LHCN-M2 (cell line): ENCODE data around the gene VCP. TPM values are rescaled to one million over a fixed set of nuclear protein-coding genes. Genes with fewer than 3 reads are reported as not detected.

Experiments used
- DNase-seq: peaks from one replicate; pipeline ENCODE4 v3.0.0-alpha.2; 2012; ENCODE audit warnings: low read depth
- polyA plus RNA-seq: library from polyadenylated mRNA; unstranded; fragments of >200 nt; gene quantifications from one replicate; pipeline ENCODE4 v1.2.1, GENCODE V29; 2012; ENCODE audit warnings: missing spikeins
- total RNA-seq: library from RNA; depleted of rRNA; stranded (reverse); fragments of >200 nt; gene quantifications from 2 replicates; pipeline ENCODE4 v1.2.3, GENCODE V29; 2014; rRNA removed

VCP gene
- total RNA-seq = 294 and 327 TPM in 2 replicates
- 340 TPM for polyA plus RNA-seq

- peak; percentile 99 for DNase-seq
Observed at GRCh38 chr9:35072461-35073278, at the start of gene VCP. Gene VCP, minus strand, starts transcription at chr9:35072625. Its CDS starts 272 bp downstream, at chr9:35072353.

GRCh38 chr9:35116898-35117551 is 44.6 kb upstream of the VCP start:
- DNase-seq = peak; percentile 92

- no peak for DNase-seq
Observed at GRCh38 chr9:35116539-35116897, 44.1 kb upstream of the VCP start.

GRCh38 chr9:35115680-35116538 is 43.5 kb upstream of the VCP start, which contains the start of gene ATOSB:
Gene ATOSB, minus strand, starts transcription at chr9:35115862. Its CDS starts 7,588 bp downstream, at chr9:35108274.
- peak; percentile 95 for DNase-seq

- peak; percentile 58 for DNase-seq
Observed at GRCh38 chr9:35114840-35115628, 42.6 kb upstream of the VCP start.

- peak; percentile 95 for DNase-seq
Observed at GRCh38 chr9:35114113-35114839, 41.9 kb upstream of the VCP start.

- peak; percentile 71 for DNase-seq
Observed at GRCh38 chr9:35112257-35113020, 40.0 kb upstream of the VCP start.

- peak; percentile 98 for DNase-seq
Observed at GRCh38 chr9:35111001-35111933, 38.8 kb upstream of the VCP start.

GRCh38 chr9:35110327-35110761 is 37.9 kb upstream of the VCP start:
- peak; percentile 95 for DNase-seq

- no peak for DNase-seq
Observed at GRCh38 chr9:35108946-35109575, 36.6 kb upstream of the VCP start.

GRCh38 chr9:35108461-35108860 is 36.0 kb upstream of the VCP start:
- no peak for DNase-seq

- DNase-seq = no peak
Observed at GRCh38 chr9:35107297-35108290, 35.2 kb upstream of the VCP start.

GRCh38 chr9:35106343-35106730 is 33.9 kb upstream of the VCP start:
- no peak for DNase-seq

- no peak for DNase-seq
Observed at GRCh38 chr9:35105571-35106342, 33.3 kb upstream of the VCP start.

- DNase-seq = no peak
Observed at GRCh38 chr9:35105126-35105525, 32.7 kb upstream of the VCP start.

GRCh38 chr9:35104586-35104985 is 32.2 kb upstream of the VCP start:
- DNase-seq = no peak
